Loucy (cell line): ENCODE results near the gene RHBDF2.

Experiments
- H2AFZ ChIP-seq: fragments of 200-600 bp; sonication (generic); 2 replicates; pipeline ENCODE4 v1.6.0; 2016; ENCODE audit warnings: antibody characterized with exemption, mild to moderate bottlenecking, low read length, moderate library complexity
- H3F3A ChIP-seq: fragments of 200-600 bp; 2 replicates; pipeline ENCODE4 v1.6.0; 2016; ENCODE audit warnings: antibody characterized with exemption, low read depth, mild to moderate bottlenecking
- H3K27me3 ChIP-seq: fragments of 200-600 bp; sonication (generic); 2 replicates; pipeline ENCODE4 v1.6.1; 2014; ENCODE audit warnings: low read length, mild to moderate bottlenecking; ENCODE audit not compliant: insufficient read depth, poor library complexity, severe bottlenecking
- H3K36me3 ChIP-seq: fragments of 200-600 bp; sonication (generic); 2 replicates; pipeline ENCODE4 v1.6.1; 2016; ENCODE audit warnings: low read length; ENCODE audit not compliant: insufficient read depth
- H3K4me1 ChIP-seq: fragments of 200-600 bp; sonication (generic); 2 replicates; pipeline ENCODE4 v1.5.1; 2014; ENCODE audit warnings: low read length, mild to moderate bottlenecking; ENCODE audit not compliant: insufficient read depth, poor library complexity, severe bottlenecking
- H3K4me2 ChIP-seq: fragments of 200-600 bp; sonication (generic); 2 replicates; pipeline ENCODE4 v1.6.0; 2014; ENCODE audit warnings: antibody characterized with exemption, low read length, low read depth, mild to moderate bottlenecking; ENCODE audit not compliant: poor library complexity, severe bottlenecking
- H3K4me3 ChIP-seq: fragments of 200-600 bp; sonication (generic); 2 replicates; pipeline ENCODE4 v1.5.1; 2014; ENCODE audit warnings: low read length, mild to moderate bottlenecking, mixed read lengths; ENCODE audit not compliant: poor library complexity, severe bottlenecking
- H3K79me2 ChIP-seq: fragments of 200-600 bp; sonication (generic); 2 replicates; pipeline ENCODE4 v1.6.1; 2014; ENCODE audit warnings: low read length; ENCODE audit not compliant: insufficient read depth
- H3K9ac ChIP-seq: fragments of 200-600 bp; sonication (generic); 2 replicates; pipeline ENCODE4 v1.6.0; 2014; ENCODE audit warnings: mild to moderate bottlenecking, low read depth, low read length, moderate library complexity; ENCODE audit not compliant: poor library complexity, severe bottlenecking
- H3K9me2 ChIP-seq: fragments of 200-600 bp; sonication (generic); replicated peaks from 2 replicates; pipeline ENCODE4 v1.6.1; 2016; ENCODE audit warnings: low read depth, low read length, mixed read lengths
- H3K9me3 ChIP-seq: fragments of 200-600 bp; sonication (generic); 2 replicates; pipeline ENCODE4 v1.6.1; 2014; ENCODE audit warnings: mild to moderate bottlenecking, antibody characterized with exemption, low read length, low read depth; ENCODE audit not compliant: insufficient read depth
- H4K20me1 ChIP-seq: fragments of 200-600 bp; sonication (generic); 2 replicates; pipeline ENCODE4 v1.6.0; 2014; ENCODE audit warnings: antibody characterized with exemption, low read length, mild to moderate bottlenecking; ENCODE audit not compliant: insufficient read depth, poor library complexity, severe bottlenecking
- CTCF ChIP-seq: fragments of 200-600 bp; sonication (generic); conservative IDR thresholded peaks from 2 replicates; pipeline ENCODE4 v1.5.1; 2014; ENCODE audit warnings: mild to moderate bottlenecking, antibody characterized with exemption, low read length
- EZH2phosphoT487 ChIP-seq: fragments of 200-600 bp; IDR thresholded peaks from 2 replicates; pipeline ENCODE4 v1.6.1; 2018; ENCODE audit warnings: antibody characterized with exemption, mild to moderate bottlenecking, moderate library complexity, borderline replicate concordance

Gene RHBDF2

GRCh38 chr17:76441686-76442340 is 59.4 kb downstream of the RHBDF2 start:
- H3F3A ChIP-seq: no peaks in the 10 kb centered on the region
- H3K9me2 ChIP-seq: no peaks in the 10 kb centered on the region
- H3K27me3 ChIP-seq: no peaks in the 10 kb centered on the region
- H4K20me1 ChIP-seq: peaks cover 42% of the 10 kb centered on the region
- peaks cover 98% of the 10 kb centered on the region for H3K79me2 ChIP-seq
- H2AFZ ChIP-seq: no peak overlapping the region
- H3K9ac ChIP-seq: peak overlapping the region; percentile 62
- H3K36me3 ChIP-seq: no peaks in the 10 kb centered on the region; the same call in 1 of the 2 replicates
- H3K9me3 ChIP-seq: no peaks in the 10 kb centered on the region
- H3K4me1 ChIP-seq: peaks cover 75% of the 10 kb centered on the region
- H3K4me3 ChIP-seq: peak overlapping the region; percentile 34
- TF ChIP-seq CTCF (no peak), EZH2phosphoT487 (no peak)
- H3K4me2 ChIP-seq: peak overlapping the region; percentile 63

GRCh38 chr17:76440751-76441362 is 60.4 kb downstream of the RHBDF2 start:
- Histone ChIP-seq H2AFZ (no peak overlapping the region), H3K4me1 (peaks cover 65% of the 10 kb centered on the region), H3K4me3 (no peak overlapping the region), H4K20me1 (peaks cover 32% of the 10 kb centered on the region), H3K9me2 (no peaks in the 10 kb centered on the region), H3K9ac (peak overlapping the region; percentile 2), H3F3A (no peaks in the 10 kb centered on the region), H3K36me3 (no peaks in the 10 kb centered on the region; the same call in 1 of the 2 replicates), H3K27me3 (no peaks in the 10 kb centered on the region), H3K4me2 (peak overlapping the region; percentile 63), H3K79me2 (peaks cover 95% of the 10 kb centered on the region), H3K9me3 (no peaks in the 10 kb centered on the region)
- no peak for TF ChIP-seq CTCF
- no peak for TF ChIP-seq EZH2phosphoT487

- Histone ChIP-seq H3K27me3 (no peaks in the 10 kb centered on the region), H3K36me3 (peaks cover under 1% of the 10 kb centered on the region; the same call in 1 of the 2 replicates), H3F3A (no peaks in the 10 kb centered on the region), H4K20me1 (peaks cover 33% of the 10 kb centered on the region), H3K4me1 (peaks cover 51% of the 10 kb centered on the region), H2AFZ (no peak overlapping the region), H3K4me3 (no peak overlapping the region), H3K9me2 (no peaks in the 10 kb centered on the region), H3K79me2 (peaks cover 95% of the 10 kb centered on the region), H3K9me3 (no peaks in the 10 kb centered on the region), H3K9ac (no peak overlapping the region), H3K4me2 (no peak overlapping the region)
- TF ChIP-seq CTCF (no peak), EZH2phosphoT487 (no peak)
Measured at GRCh38 chr17:76439314-76439928, 61.8 kb downstream of the RHBDF2 start.
